HL-60/S4 treated with retinoic acid at 250 ng/mL for 4 days and 3 days (cell line): ENCODE results near the gene USF2.
"Not testable (repeated sequence)": the region's sequence is repeated elsewhere in the genome, so short reads cannot be mapped to it uniquely, and the experiment has no call there.

Experiments used
- in situ Hi-C: fragments of 300-500 bp; cut with MboI; formaldehyde crosslinking; loops from 2 replicates; pipeline ENCODE4 v1.7.0; 2022; ENCODE audit warnings: low sequenced_read_pairs

USF2 gene

GRCh38 chr19:35268536-35269437 is at the start of gene USF2:
Gene USF2, plus strand, starts transcription at chr19:35268962. Its CDS starts 140 bp downstream, at chr19:35269102.
- in situ Hi-C loops, result no loop called here

GRCh38 chr19:35219008-35219407 is 49.8 kb upstream of the USF2 start:
- in situ Hi-C loops, result no loop called here

GRCh38 chr19:35220315-35220921 is 48.3 kb upstream of the USF2 start:
- in situ Hi-C loops, result no loop called here

GRCh38 chr19:35220973-35221590 is 47.7 kb upstream of the USF2 start:
- in situ Hi-C loops, result not testable (repeated sequence)

GRCh38 chr19:35222373-35223015 is 46.3 kb upstream of the USF2 start:
- in situ Hi-C loops, result no loop called here

GRCh38 chr19:35223084-35223790 is 45.5 kb upstream of the USF2 start:
- in situ Hi-C loops, result no loop called here

GRCh38 chr19:35223862-35224505 is 44.8 kb upstream of the USF2 start:
- in situ Hi-C loops, result no loop called here

GRCh38 chr19:35224681-35225571 is 43.8 kb upstream of the USF2 start:
- in situ Hi-C loops, result no loop called here

GRCh38 chr19:35225951-35226350 is 42.8 kb upstream of the USF2 start:
- in situ Hi-C loops, result no loop called here

- in situ Hi-C loops, result no loop called here
These were observed 42.0 kb upstream of the USF2 start for GRCh38 chr19:35226748-35227147.

GRCh38 chr19:35228177-35228930 is 40.4 kb upstream of the USF2 start, which contains the start of gene FAM187B:
Gene FAM187B, minus strand, starts transcription at chr19:35228739. Its CDS starts 59 bp downstream, at chr19:35228680.
- in situ Hi-C loops, result no loop called here

- in situ Hi-C loops, result no loop called here
These were observed 39.2 kb upstream of the USF2 start for GRCh38 chr19:35229601-35230000.

- in situ Hi-C loops, result no loop called here
These were observed 36.7 kb upstream of the USF2 start for GRCh38 chr19:35231956-35232645.

- in situ Hi-C loops, result no loop called here
These were observed 35.9 kb upstream of the USF2 start for GRCh38 chr19:35232912-35233311.

- in situ Hi-C loops, result no loop called here
These were observed 31.9 kb upstream of the USF2 start for GRCh38 chr19:35236638-35237400.

- in situ Hi-C loops, result not testable (repeated sequence)
These were observed 29.2 kb upstream of the USF2 start for GRCh38 chr19:35239597-35239996.

- in situ Hi-C loops, result no loop called here
These were observed 28.4 kb upstream of the USF2 start for GRCh38 chr19:35240327-35240726.
